K562 treated with DMSO at 1 percent for 12 hours (cell line): ENCODE results near the gene SPHK1. TPM values are rescaled to one million over a fixed set of nuclear protein-coding genes. Genes with fewer than 3 reads are reported as not detected.

Experiments used
- total RNA-seq: library from RNA; unstranded; fragments of 300-600 nt; gene quantifications from 2 replicates; pipeline ENCODE4 v1.2.3, GENCODE V29; 2022; ENCODE audit not compliant: insufficient read depth

Gene SPHK1
- 41.7 and 47.1 TPM in 2 replicates for total RNA-seq

GRCh38 chr17:76384222-76384986 lies at the start of gene SPHK1:
TSS of gene SPHK1 (plus strand) at chr17:76384609. CDS start at chr17:76385645, 1,036 bp downstream.

GRCh38 chr17:76353599-76354316 lies 30.7 kb upstream of the SPHK1 start, which contains the start of gene PRPSAP1:
TSS of gene PRPSAP1 (minus strand) at chr17:76353916. CDS start at chr17:76353703, 213 bp downstream.

Other genes starting within 250 kb of the SPHK1 start
- gene FOXJ1, start 243.4 kb upstream of the SPHK1 start, total RNA-seq: 0.31 TPM in 1 of 2 replicates, not detected in the other
- gene RNF157, start 144.1 kb upstream of the SPHK1 start, total RNA-seq: 13.5 and 50.9 TPM in 2 replicates
- 167 and 186 TPM in 2 replicates for gene UBALD2, start 119.3 kb upstream of the SPHK1 start, total RNA-seq
- 6.1 and 13.6 TPM in 2 replicates for gene QRICH2, start 76.3 kb upstream of the SPHK1 start, total RNA-seq
- gene PRPSAP1, start 30.7 kb upstream of the SPHK1 start, total RNA-seq: 59.7 and 71.5 TPM in 2 replicates
- gene UBE2O, start 68.5 kb downstream of the SPHK1 start, total RNA-seq: 19.3 and 36.3 TPM in 2 replicates
- gene AANAT, start 83.0 kb downstream of the SPHK1 start, total RNA-seq: not detected in 2 replicates
- 0.65 and 0.97 TPM in 2 replicates for gene RHBDF2, start 116.8 kb downstream of the SPHK1 start, total RNA-seq
- 0.40 TPM in 1 of 2 replicates, not detected in the other for gene CYGB, start 153.1 kb downstream of the SPHK1 start, total RNA-seq
- gene PRCD, start 155.4 kb downstream of the SPHK1 start, total RNA-seq: not detected in 2 replicates
- gene ST6GALNAC2, start 201.3 kb downstream of the SPHK1 start, total RNA-seq: not detected in 2 replicates